Measurements from ENCODE around the gene RGS6.

DNA sequence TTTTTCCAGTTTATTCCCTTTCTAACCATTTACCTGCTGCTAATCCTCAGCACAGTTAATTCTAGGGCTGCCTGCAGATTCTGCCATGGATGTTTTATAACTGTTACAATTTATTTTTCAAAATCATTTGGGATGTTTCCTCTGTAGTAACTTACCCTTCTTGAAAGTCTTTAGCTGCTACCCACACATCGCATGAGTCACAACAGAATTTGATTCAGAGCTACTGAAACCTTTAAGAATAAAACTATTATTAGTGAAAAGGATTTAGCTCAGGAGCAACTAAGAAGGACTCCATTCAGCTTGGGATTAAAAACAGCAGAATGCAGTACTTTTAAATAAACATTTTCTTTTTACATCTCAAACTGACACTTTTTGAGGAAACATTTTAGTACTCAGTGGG is 41.7 kb upstream of the RGS6 start:
- TF ChIP-seq EZH2phosphoT487 (IDR thresholded peaks at IDR 0.05; ENCODE audit: insufficient read depth, low read depth) (no peak), EZH2 (IDR thresholded peaks at IDR 0.05; ENCODE audit: insufficient read depth, poor library complexity, severe bottlenecking) (no peak)
